ENCODE results near the gene CLK3.

CLK3 gene

GRCh38 chr15:74611341-74611740 lies 4.3 kb upstream of the CLK3 start:
- no peaks in the 10 kb centered on the region for H4K20me1 ChIP-seq (ENCODE audit: low read depth, low read length)
- no peak overlapping the region for H3K4me2 ChIP-seq (ENCODE audit: low read depth, low read length, poor library complexity, severe bottlenecking)

GRCh38 chr15:74611834-74612233 lies 3.8 kb upstream of the CLK3 start:
- no peaks in the 10 kb centered on the region for H3K27me3 ChIP-seq (ENCODE audit: low read length)
- H3K27ac ChIP-seq (ENCODE audit: low read depth, low read length), result no peak overlapping the region
- H3K79me2 ChIP-seq (ENCODE audit: insufficient read depth, low read length), result peaks cover 12% of the 10 kb centered on the region
- H3K9ac ChIP-seq (ENCODE audit: low read length), result no peak overlapping the region
- TF ChIP-seq EZH2phosphoT487 (conservative IDR thresholded peaks at IDR 0.05; ENCODE audit: low read length) (no peak), CTCF (IDR thresholded peaks at IDR 0.05; ENCODE audit: insufficient read depth, low read length, poor library complexity, severe bottlenecking) (no peak)
- no peak overlapping the region for H3K4me3 ChIP-seq (ENCODE audit: insufficient read depth, low read length, poor library complexity, severe bottlenecking)
- no peak overlapping the region for H2AFZ ChIP-seq (ENCODE audit: low read depth, low read length, severe bottlenecking)
- no peaks in the 10 kb centered on the region for H3K9me3 ChIP-seq (ENCODE audit: insufficient read depth, low read length)
- no peaks in the 10 kb centered on the region for H3K36me3 ChIP-seq (ENCODE audit: low read length)
- H3K4me2 ChIP-seq (ENCODE audit: low read depth, low read length, poor library complexity, severe bottlenecking), result no peak overlapping the region
- H4K20me1 ChIP-seq (ENCODE audit: low read depth, low read length), result peaks cover 4% of the 10 kb centered on the region; the same call in 1 of the 2 replicates
- peaks cover 5% of the 10 kb centered on the region for H3F3A ChIP-seq (ENCODE audit: insufficient read depth)
- H3K9me2 ChIP-seq (replicated peaks; ENCODE audit: insufficient read depth, low read length), result no peaks in the 10 kb centered on the region

More at GRCh38 chr15:74611341-74611740, 4.3 kb upstream of the CLK3 start:
- no peak overlapping the region for H3K4me3 ChIP-seq (ENCODE audit: insufficient read depth, low read length, poor library complexity, severe bottlenecking)
- peaks cover 5% of the 10 kb centered on the region for H3F3A ChIP-seq (ENCODE audit: insufficient read depth)
- no peaks in the 10 kb centered on the region for H3K9me2 ChIP-seq (replicated peaks; ENCODE audit: insufficient read depth, low read length)
- no peak overlapping the region for H3K27ac ChIP-seq (ENCODE audit: low read depth, low read length)
- H3K27me3 ChIP-seq (ENCODE audit: low read length), result no peaks in the 10 kb centered on the region
- peaks cover 7% of the 10 kb centered on the region for H3K79me2 ChIP-seq (ENCODE audit: insufficient read depth, low read length)
- H2AFZ ChIP-seq (ENCODE audit: low read depth, low read length, severe bottlenecking), result no peak overlapping the region
- H3K36me3 ChIP-seq (ENCODE audit: low read length), result no peaks in the 10 kb centered on the region
- TF ChIP-seq CTCF (IDR thresholded peaks at IDR 0.05; ENCODE audit: insufficient read depth, low read length, poor library complexity, severe bottlenecking), result no peak
- TF ChIP-seq EZH2phosphoT487 (conservative IDR thresholded peaks at IDR 0.05; ENCODE audit: low read length), result no peak
- H3K9ac ChIP-seq (ENCODE audit: low read length), result no peak overlapping the region
- H3K9me3 ChIP-seq (ENCODE audit: insufficient read depth, low read length), result no peaks in the 10 kb centered on the region

GRCh38 chr15:74612677-74613076 lies 3.0 kb upstream of the CLK3 start:
- Histone ChIP-seq H3K9me3 (ENCODE audit: insufficient read depth, low read length) (no peaks in the 10 kb centered on the region), H3K9ac (ENCODE audit: low read length) (no peak overlapping the region), H3F3A (ENCODE audit: insufficient read depth) (peaks cover 5% of the 10 kb centered on the region), H3K4me2 (ENCODE audit: low read depth, low read length, poor library complexity, severe bottlenecking) (no peak overlapping the region), H3K27ac (ENCODE audit: low read depth, low read length) (no peak overlapping the region), H3K27me3 (ENCODE audit: low read length) (no peaks in the 10 kb centered on the region), H2AFZ (ENCODE audit: low read depth, low read length, severe bottlenecking) (no peak overlapping the region), H3K36me3 (ENCODE audit: low read length) (no peaks in the 10 kb centered on the region), H3K4me3 (ENCODE audit: insufficient read depth, low read length, poor library complexity, severe bottlenecking) (no peak overlapping the region), H4K20me1 (ENCODE audit: low read depth, low read length) (peaks cover 12% of the 10 kb centered on the region; the same call in 1 of the 2 replicates), H3K79me2 (ENCODE audit: insufficient read depth, low read length) (peaks cover 20% of the 10 kb centered on the region), H3K9me2 (replicated peaks; ENCODE audit: insufficient read depth, low read length) (no peaks in the 10 kb centered on the region)
- no peak for TF ChIP-seq EZH2phosphoT487 (conservative IDR thresholded peaks at IDR 0.05; ENCODE audit: low read length)
- no peak for TF ChIP-seq CTCF (IDR thresholded peaks at IDR 0.05; ENCODE audit: insufficient read depth, low read length, poor library complexity, severe bottlenecking)
